GM21423 (cell line): ENCODE measurements around the gene HHIPL1.
"Not testable (repeated sequence)": the region's sequence is repeated elsewhere in the genome, so short reads cannot be mapped to it uniquely, and the experiment has no call there.

Experiments
- ATAC-seq: cut with Tn5 transposase; IDR thresholded peaks from one replicate; pipeline ENCODE4 v1.9.1; 2021; ENCODE audit warnings: mild to moderate bottlenecking, moderate library complexity; ENCODE audit not compliant: unreplicated experiment

HHIPL1 gene

GRCh38 chr14:99657645-99658155, 12.8 kb downstream of the HHIPL1 start:
- ATAC-seq: no peak

GRCh38 chr14:99658218-99658845, 13.4 kb downstream of the HHIPL1 start:
- no peak for ATAC-seq

DNA sequence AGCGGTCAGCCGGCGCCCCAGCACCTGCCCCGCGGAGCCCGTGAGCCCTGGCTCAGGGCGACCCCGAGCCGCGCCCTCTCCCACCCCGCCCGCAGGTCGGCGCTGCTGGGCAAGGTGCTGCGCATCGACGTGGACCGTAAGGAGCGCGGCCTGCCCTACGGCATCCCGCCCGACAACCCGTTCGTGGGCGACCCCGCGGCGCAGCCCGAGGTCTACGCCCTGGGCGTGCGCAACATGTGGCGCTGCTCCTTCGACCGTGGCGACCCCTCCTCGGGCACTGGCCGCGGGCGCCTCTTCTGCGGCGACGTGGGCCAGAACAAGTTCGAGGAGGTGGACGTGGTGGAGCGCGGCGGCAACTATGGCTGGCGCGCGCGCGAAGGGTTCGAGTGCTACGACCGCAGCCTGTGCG, 14.4 kb downstream of the HHIPL1 start:
- ATAC-seq: no peak

- ATAC-seq: no peak
Observed at GRCh38 chr14:99660006-99660566, 15.2 kb downstream of the HHIPL1 start.

GRCh38 chr14:99660794-99661193, 15.9 kb downstream of the HHIPL1 start:
- ATAC-seq: no peak

DNA sequence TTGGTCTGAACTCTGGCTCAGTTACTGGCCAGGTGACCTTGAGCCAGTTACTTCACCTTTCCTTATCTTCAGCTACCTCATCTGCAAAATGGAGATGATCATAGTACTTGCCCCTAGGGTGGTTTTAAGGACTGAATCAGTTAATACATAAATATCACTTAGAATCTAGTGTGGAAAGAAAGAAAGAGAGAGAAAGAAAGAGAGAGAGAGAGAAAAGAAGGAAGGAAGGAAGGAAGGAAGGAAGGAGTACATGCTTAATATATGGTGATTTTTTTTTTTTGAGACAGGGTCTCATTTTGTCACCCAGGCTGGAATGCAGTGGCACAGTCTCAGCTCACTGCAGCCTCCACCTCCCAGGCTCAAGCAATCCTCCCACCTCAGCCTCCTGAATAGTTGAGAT, 16.3 kb downstream of the HHIPL1 start:
- not testable (repeated sequence) for ATAC-seq

DNA sequence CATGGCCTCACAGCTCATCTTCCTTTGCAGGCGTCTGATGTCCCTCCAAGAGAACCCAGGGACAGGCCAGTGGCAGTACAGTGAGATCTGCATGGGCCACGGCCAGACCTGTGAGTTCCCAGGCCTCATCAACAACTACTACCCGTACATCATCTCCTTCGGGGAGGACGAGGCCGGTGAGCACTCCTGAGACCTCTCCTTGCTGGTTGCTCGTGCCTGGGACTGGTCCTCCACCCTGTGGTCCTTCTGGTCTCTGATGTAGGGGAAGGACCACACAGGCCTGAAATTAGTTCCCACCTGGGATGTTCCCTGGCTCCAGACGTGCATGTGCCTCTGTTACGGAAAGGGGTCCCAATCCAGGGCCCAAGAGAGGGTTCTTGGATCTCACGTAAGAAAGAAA, 17.9 kb downstream of the HHIPL1 start:
- ATAC-seq: no peak

DNA sequence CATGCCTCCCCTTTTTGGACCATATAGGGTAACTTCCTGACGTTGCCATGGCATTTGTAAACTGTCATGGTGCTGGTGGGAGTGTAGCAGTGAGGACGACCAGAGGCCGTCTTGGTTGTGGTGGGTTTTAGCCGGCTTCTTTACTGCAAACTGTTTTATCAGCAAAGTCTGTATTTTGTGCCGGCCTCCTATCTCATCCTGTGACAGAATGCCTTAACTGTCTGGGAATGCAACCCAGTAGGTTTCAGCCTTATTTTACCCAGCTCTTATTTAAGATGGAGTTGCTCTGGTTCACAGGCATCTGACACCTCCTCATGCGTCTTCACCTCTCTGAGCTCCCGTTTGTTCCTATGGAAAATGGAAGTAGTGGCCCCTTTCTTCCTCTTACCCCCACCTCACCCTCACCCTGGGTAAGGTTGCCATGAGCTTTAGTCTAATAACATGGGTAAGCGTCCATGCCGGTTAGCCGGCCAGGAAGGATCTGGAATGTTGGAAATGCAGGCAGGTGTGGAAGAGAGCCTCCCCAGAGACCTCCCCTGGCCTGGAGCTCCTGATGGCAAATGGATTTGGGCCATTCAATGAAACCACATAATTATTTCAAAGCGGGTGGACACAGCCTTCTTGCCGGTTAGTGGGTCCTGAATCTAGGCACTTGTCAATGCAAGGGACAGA, 18.6 kb downstream of the HHIPL1 start:
- no peak for ATAC-seq

DNA sequence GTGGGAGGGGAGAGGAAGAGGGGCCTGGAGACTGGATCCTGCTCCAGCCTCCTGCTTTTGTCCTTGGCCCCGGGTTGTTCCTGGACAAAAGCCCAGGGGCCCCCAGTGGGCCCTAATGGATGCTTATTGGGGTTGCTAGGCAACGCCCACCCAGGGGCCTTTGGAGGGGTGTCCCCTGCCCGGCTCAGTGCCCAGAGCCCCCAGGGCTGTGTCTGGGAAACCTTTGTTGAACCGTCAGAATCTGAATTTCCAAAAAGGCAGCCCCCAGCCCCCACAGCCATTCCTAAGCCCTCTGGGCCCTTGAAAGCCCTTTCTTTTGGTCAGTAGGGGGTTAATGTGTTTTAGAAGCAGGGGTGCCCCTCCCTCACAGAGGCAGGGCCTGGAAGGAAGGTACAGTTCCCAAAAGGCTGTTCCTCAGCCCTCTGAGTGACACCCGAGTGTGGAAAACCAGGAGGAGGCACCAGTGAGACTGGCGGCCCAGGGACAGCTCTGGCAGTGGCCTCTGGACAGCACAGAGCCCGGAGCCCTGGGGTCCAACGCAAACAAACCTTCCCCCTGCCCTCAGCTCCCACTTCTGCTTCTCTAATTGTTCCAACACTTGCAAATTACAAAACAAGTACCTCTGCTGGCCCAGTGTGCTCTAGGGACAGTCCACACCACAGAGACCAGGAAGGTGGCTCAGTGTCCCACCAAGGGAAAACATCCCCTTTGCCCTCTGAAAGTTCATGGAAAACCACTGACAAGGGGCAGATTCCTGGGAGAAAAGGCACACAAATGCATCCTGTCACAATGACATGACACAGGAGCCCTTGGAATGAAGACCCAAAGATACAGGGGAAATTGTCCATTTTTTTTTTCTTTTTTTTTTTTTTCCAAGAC, 19.4 kb downstream of the HHIPL1 start:
- no peak for ATAC-seq

DNA sequence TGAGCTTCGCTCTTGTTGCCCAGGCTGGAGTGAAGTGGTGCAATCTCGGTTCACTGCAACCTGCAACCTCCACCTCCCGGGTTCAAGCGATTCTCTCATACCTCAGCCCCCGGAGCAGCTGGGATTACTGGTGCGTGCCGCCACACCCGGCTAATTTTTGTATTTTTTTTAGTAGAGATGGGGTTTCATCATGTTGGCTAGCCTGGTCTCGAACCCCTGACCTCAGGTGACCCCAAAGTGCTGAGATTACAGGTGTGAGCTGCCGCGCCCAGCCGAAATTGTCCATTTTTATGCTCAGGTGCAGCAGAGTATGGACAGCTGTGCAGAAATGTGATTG, 20.0 kb downstream of the HHIPL1 start:
- ATAC-seq: no peak

- ATAC-seq: no peak
Observed at GRCh38 chr14:99666533-99666932, 21.6 kb downstream of the HHIPL1 start.

- ATAC-seq: no peak
Observed at GRCh38 chr14:99667045-99667444, 22.1 kb downstream of the HHIPL1 start.

DNA sequence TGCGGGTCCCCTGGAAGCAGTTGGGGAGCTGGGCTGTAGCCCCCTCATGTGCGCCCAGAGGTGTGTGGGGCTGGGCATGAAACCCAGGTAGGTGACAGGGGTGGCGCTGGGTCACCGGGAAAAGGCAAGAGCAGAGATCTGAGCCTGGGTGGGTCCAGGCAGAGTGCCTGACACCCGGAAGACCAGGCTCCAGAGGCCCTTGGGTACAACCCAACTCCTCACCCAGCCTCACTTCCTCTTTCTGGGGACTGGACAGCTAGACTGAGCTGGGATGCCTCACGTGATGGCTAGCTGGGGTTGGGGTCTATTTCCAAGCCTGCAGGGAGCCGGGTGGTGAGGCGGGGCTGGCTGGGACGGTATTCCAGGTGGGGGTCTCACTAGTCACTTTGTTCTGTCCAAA, 22.9 kb downstream of the HHIPL1 start:
- ATAC-seq: no peak

DNA sequence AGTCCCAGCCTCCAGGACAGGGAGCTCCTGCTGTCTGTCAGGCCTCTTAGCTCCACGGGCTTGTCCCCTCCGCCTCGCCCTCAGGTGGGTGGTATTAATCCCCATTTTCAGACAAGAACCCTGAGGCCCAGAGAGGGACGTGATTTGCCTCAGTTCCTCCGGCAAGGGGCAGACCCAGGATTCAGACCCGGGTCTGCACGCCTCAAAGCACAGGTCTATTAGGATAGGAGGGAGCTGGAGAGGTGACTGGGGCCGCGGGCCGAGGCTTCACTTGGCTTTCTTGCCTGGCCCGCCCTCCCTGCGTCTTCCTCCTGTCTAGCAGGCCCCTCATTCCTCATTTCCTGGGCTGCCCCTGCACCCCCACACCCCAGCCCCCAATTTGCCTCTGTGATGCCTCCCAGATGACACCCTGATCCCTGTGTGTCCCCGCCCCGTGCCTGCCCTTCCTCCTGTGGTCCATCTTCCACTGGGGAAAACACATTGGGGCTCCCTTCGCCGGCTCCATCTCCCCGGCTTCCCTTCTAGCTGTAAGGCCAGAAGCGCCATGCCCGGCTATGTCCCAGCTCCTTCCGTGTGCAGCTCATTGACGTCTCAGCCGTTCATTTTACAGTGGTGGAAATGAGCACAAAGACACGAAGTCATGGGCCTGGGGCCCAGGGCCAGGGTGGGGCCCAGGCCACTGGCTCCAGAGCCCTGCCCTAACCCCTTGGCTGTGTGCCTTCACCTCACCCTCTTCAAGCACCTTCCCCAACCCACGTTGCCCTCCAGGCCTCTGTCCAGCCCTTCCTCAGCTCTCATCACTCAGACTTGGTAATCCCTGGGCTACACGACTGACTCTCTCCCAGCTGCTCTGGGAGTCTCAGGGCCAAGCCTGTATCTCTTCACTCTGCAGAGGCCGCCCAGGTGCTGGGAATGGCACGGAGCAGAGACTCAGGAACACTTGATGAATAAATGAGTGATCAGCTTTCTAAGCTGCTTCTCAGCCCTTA, 23.7 kb downstream of the HHIPL1 start:
- no peak for ATAC-seq

DNA sequence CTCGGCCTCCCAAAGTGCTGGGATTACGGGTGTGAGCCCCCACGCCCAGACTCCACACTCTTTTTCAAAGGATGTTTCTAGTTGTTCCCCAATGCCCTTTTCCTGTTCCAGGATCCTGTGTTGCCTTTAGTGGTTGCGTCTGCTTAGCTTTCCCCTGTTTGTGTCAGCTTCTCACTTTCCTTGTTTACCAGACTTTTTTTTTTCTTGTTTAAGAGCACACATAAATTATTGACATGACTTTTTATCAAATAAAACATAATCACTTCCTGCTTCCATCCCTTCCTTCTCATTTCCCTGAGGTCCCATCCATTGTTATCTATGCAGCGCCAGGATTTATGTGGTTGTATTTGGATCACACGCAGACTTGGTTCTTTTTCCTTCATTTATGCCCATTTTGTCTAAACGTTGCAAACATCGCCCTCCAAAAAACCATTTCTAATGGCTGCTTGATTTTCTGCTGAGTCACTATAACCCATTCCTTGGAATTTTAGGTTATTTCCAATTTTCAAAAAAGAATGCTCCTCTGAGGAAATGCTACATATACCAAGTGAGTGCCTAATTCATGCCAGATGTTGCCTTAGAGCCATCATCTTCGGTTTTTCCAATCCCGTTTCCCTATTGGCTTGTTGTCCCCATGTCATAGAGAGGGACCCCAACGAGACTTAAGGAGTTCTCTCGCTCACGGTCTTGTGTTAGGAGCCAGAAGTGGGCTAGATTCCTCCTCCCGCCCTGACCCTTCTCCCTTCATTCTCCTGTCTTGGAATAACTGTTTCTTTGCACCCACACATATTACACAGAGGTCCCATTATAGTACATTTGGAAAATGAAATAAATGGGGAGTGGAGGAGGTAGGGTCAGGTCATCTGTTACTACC, 25.7 kb downstream of the HHIPL1 start:
- no peak for ATAC-seq

DNA sequence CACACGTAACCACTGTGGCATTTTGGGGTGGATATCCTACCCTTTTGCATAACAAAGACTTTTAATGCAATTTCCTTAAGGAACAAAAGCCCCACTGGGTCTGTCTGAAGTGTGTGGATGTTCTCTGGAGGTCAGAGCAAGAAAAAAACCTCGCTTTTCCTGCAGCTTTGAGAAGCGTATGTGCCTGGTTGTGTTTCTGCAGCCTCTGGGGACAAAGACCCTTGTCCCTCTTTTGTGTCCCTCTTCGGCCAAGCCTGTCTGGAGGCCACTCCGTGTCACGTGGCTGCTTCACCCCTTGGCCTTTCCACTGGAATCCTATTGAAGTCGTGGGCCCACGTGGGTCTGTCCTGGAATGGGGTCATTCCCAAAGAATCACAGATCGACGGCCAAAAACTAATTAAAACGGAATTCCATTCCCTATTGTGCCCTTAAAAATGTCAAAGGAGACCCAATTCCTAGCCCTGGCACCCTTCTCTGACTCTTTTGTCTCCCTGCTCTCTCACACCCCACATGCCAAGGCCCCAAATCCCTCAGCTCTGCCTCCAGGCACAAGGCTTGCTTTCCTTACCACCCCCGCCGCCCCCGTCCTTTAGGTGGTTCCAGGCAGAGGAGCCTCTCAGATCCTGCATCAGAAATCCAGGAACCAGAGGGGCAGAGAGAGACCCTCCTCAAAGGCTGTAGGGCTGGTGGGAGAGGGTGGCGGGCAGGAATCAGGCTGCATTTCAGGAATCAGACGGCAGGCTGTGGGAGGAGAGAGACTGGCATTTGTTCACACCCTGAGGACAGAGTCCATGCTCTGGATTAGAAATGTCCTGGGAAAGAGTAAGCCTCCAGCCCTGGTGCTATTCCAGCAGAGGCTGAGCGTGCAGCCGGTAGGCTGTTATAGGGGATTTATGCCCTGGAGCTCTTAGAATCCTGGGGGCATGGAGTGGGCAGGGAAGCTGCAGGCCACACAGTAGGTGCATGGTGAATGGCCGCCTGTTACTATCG, 26.6 kb downstream of the HHIPL1 start:
- ATAC-seq: no peak

GRCh38 chr14:99672506-99673304, 27.8 kb downstream of the HHIPL1 start:
- no peak for ATAC-seq
